Uterus (tissue), 4 donors: ENCODE measurements around the gene SWSAP1. TPM values are rescaled to one million over a fixed set of nuclear protein-coding genes. Genes with fewer than 3 reads are reported as not detected.

ENCODE experiments used
- DNase-seq, 2 donors: peaks; one replicate each; pipeline ENCODE4 v3.0.0-alpha.2; 2019 to 2020
- H3K27ac ChIP-seq, 2 donors: fragments of 200-600 bp; sonication (generic); 1 replicate in 1 of 2; 2 replicates in 1 of 2; pipeline ENCODE4 v1.5.1; 2016 to 2018
- H3K27me3 ChIP-seq, 2 donors: fragments of 200-600 bp; sonication (generic); one replicate each; pipeline ENCODE4 v1.5.1; 2018 to 2019; ENCODE audit warnings: control low read depth in 1 of 2
- H3K36me3 ChIP-seq, 2 donors: fragments of 200-600 bp; sonication (generic); one replicate each; pipeline ENCODE4 v1.5.1; 2019; ENCODE audit warnings: control low read depth in 1 of 2
- H3K4me1 ChIP-seq, 2 donors: fragments of 200-600 bp; sonication (generic); one replicate each; pipeline ENCODE4 v1.5.1; 2018 to 2019; ENCODE audit warnings: control low read depth in 1 of 2
- H3K4me3 ChIP-seq, 2 donors: fragments of 200-600 bp; sonication (generic); 1 replicate in 1 of 2; 2 replicates in 1 of 2; pipeline ENCODE4 v1.5.1; 2018 to 2019; ENCODE audit warnings: mild to moderate bottlenecking in 1 of 2
- H3K9me3 ChIP-seq, 2 donors: fragments of 200-600 bp; sonication (generic); one replicate each; pipeline ENCODE4 v1.5.1; 2019; ENCODE audit warnings: control low read depth in 1 of 2
- CTCF ChIP-seq, 4 experiments: fragments of 200-600 bp in 2 of 4; fragments of 450-650 bp in 2 of 4; sonication (generic) in 2 of 4; IDR thresholded peaks; one replicate each; pipeline ENCODE4 v1.5.1; 2016 to 2019; ENCODE audit warnings: antibody characterized with exemption in 4 of 4, mild to moderate bottlenecking in 2 of 4, moderate library complexity in 1 of 4
- POLR2A ChIP-seq, 2 donors: fragments of 450-650 bp; IDR thresholded peaks; one replicate each; pipeline ENCODE4 v1.6.1; 2016; ENCODE audit warnings: antibody characterized with exemption in 2 of 2, mild to moderate bottlenecking in 1 of 2, moderate library complexity in 1 of 2
- intact Hi-C: fragments of 100-400 bp; cut with DNase I; formaldehyde crosslinking; loops from one replicate; pipeline ENCODE4 v1.15.1; 2023; ENCODE audit warnings: low total_unique reads
- small RNA-seq: library from RNA; depleted of rRNA; stranded (forward); fragments of <200 nt; gene quantifications from one replicate; pipeline ENCODE3, GENCODE V24; 2016
- total RNA-seq, 4 donors: library from RNA; depleted of rRNA in 3 of 4; stranded (reverse); fragments of >200 nt in 3 of 4; gene quantifications; one replicate each; pipeline versions ENCODE4 v1.1.0 to v1.2.4, GENCODE V29; 2014 to 2023
- donor health status: DM: yes; HTN: yes; CAD: no.

The SWSAP1 gene
- total RNA-seq, 4 donors from 2014 or later: 0.48 to 3.5 (median 0.68) TPM

- Histone ChIP-seq H3K9me3 (no peaks in the 10 kb centered on the region), H3K4me3 (no peak overlapping the region), H3K4me1 (peaks cover 0 to 17% of the 10 kb centered on the region in 2 donors), H3K36me3 (no peaks in the 10 kb centered on the region), H3K27me3 (peaks cover 13 to 17% of the 10 kb centered on the region in 2 donors), H3K27ac (no peak overlapping the region)
- no peak for DNase-seq
- intact Hi-C loops: no loop called here
- no peak for TF ChIP-seq POLR2A (IDR thresholded peaks at IDR 0.05)
- TF ChIP-seq CTCF (IDR thresholded peaks at IDR 0.05): no peak
These were observed 48.8 kb downstream of the SWSAP1 start for GRCh38 chr19:11423164-11423790.

GRCh38 chr19:11423791-11424181, 49.3 kb downstream of the SWSAP1 start:
- Histone ChIP-seq H3K27me3 (peaks cover 9 to 14% of the 10 kb centered on the region in 2 donors), H3K4me3 (no peak overlapping the region), H3K36me3 (no peaks in the 10 kb centered on the region), H3K4me1 (peaks cover 0 to 15% of the 10 kb centered on the region in 2 donors), H3K9me3 (no peaks in the 10 kb centered on the region), H3K27ac (no peak overlapping the region)
- no peak for DNase-seq
- intact Hi-C loops: no loop called here
- no peak for TF ChIP-seq POLR2A (IDR thresholded peaks at IDR 0.05)
- no peak for TF ChIP-seq CTCF (IDR thresholded peaks at IDR 0.05)

Small RNAs within 50 kb of the gene (small RNA-seq; reads per million reads assigned to genes)
- not detected for gene RF00019

Other genes with a start within 250 kb of the SWSAP1 start
- 10 to 100 TPM in 1 of 4 donors, 1 to 10 TPM in 3; 1.8 to 21.8 (median 2.6) TPM for gene SPC24, start 218.9 kb upstream of the SWSAP1 start, total RNA-seq
- gene KANK2, start 177.1 kb upstream of the SWSAP1 start, total RNA-seq: 100 to 1,000 TPM; 326 to 762 (median 535) TPM
- gene ANGPTL8, start 135.0 kb upstream of the SWSAP1 start, total RNA-seq: 1 to 10 TPM in 1 of 4 donors, not detected in 3; 3.0 TPM
- gene DOCK6, start 112.1 kb upstream of the SWSAP1 start, total RNA-seq: 10 to 100 TPM; 13.5 to 89.4 (median 38.6) TPM
- gene TSPAN16, start 78.5 kb upstream of the SWSAP1 start, total RNA-seq: not detected
- gene RAB3D, start 35.0 kb upstream of the SWSAP1 start, total RNA-seq: 10 to 100 TPM; 14.3 to 61.6 (median 25.7) TPM
- 100 to 1,000 TPM in 1 of 4 donors, 10 to 100 TPM in 3; 41.2 to 117 (median 77.4) TPM for gene TMEM205, start 28.4 kb upstream of the SWSAP1 start, total RNA-seq
- 10 to 100 TPM in 3 of 4 donors, 1 to 10 TPM in 1; 1.2 to 46.2 (median 16.4) TPM for gene CCDC159, start 28.1 kb upstream of the SWSAP1 start, total RNA-seq
- gene PLPPR2, start 19.2 kb upstream of the SWSAP1 start, total RNA-seq: 10 to 100 TPM in 3 of 4 donors, 1 to 10 TPM in 1; 4.1 to 71.7 (median 23.7) TPM
- 1 to 10 TPM; 1.8 to 5.9 (median 4.1) TPM for gene EPOR, start 9.6 kb downstream of the SWSAP1 start, total RNA-seq
- 10 to 100 TPM in 3 of 4 donors, 1 to 10 TPM in 1; 1.0 to 19.0 (median 13.2) TPM for gene RGL3, start 44.6 kb downstream of the SWSAP1 start, total RNA-seq
- 1 to 10 TPM in 1 of 4 donors, under 1 TPM in 1, not detected in 2; 0.48 to 4.4 TPM for gene ODAD3, start 60.5 kb downstream of the SWSAP1 start, total RNA-seq
- gene PRKCSH, start 61.0 kb downstream of the SWSAP1 start, total RNA-seq: 100 to 1,000 TPM in 3 of 4 donors, 10 to 100 TPM in 1; 65.3 to 228 (median 155) TPM
- gene ELAVL3, start 106.4 kb downstream of the SWSAP1 start, total RNA-seq: 1 to 10 TPM in 1 of 4 donors, not detected in 3; 1.1 TPM
- gene ZNF653, start 131.2 kb downstream of the SWSAP1 start, total RNA-seq: 10 to 100 TPM in 1 of 4 donors, 1 to 10 TPM in 2, under 1 TPM in 1; 0.88 to 14.8 (median 6.3) TPM
- 100 to 1,000 TPM in 1 of 4 donors, 10 to 100 TPM in 3; 44.6 to 138 (median 58.2) TPM for gene ECSIT, start 154.5 kb downstream of the SWSAP1 start, total RNA-seq
- 1,000 to 10,000 TPM in 1 of 4 donors, 100 to 1,000 TPM in 3; 267 to 1,727 (median 599) TPM for gene CNN1, start 164.2 kb downstream of the SWSAP1 start, total RNA-seq
- gene ELOF1, start 184.6 kb downstream of the SWSAP1 start, total RNA-seq: 10 to 100 TPM; 19.7 to 89.4 (median 38.9) TPM
- gene ACP5, start 203.0 kb downstream of the SWSAP1 start, total RNA-seq: 1 to 10 TPM; 2.5 to 7.7 (median 5.8) TPM
- gene ZNF627, start 222.8 kb downstream of the SWSAP1 start, total RNA-seq: 10 to 100 TPM; 20.6 to 70.6 (median 36.0) TPM